HG03378 (cell line): ENCODE measurements around the gene PTPN5.
A peak's percentile ranks its signal among the peaks of the same experiment; 100 is the strongest.

Experiments used
- ATAC-seq: cut with Tn5 transposase; IDR thresholded peaks from one replicate; pipeline ENCODE4 v1.9.1; 2021; ENCODE audit warnings: mild to moderate bottlenecking, moderate library complexity; ENCODE audit not compliant: unreplicated experiment

Gene PTPN5

DNA sequence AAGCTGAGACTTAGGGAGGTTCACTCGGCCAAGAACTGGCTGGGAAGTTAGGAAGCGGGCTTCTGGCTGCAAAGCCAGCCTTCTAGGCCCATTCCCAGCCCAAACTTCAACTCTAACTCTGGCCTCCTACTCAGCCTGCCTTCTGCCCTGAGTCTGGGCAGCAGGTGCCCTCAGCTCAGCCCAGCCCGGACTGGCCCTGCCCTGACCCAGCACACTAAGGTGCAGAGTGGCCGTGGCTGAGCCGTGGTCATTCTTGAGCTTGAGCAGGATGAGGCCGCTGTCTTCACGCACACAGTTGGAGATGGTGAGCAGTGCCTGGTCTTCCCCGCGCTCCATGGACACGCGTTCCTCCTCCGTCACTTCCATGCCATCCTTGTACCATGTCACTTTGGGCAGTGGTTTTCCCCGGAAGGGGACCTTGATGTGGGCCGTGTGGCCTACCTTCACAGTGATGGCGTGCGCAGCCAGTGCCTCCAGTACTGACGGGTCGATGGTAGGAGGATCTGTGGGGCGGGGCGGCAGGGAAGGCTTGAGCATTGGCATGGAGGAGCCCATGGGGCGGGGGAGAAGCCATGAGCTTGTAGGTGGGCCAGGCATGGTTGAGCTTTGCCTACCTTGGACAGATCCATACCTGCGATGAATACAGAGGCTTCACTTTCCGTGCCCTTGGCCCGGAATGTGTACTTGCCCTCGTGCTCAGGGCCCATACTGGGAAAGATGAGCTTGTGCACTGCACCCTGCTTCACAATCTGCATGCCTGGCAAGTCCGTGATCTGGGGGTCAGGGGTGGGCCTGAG, 77.8 kb downstream of the PTPN5 start:
- no peak for ATAC-seq

DNA sequence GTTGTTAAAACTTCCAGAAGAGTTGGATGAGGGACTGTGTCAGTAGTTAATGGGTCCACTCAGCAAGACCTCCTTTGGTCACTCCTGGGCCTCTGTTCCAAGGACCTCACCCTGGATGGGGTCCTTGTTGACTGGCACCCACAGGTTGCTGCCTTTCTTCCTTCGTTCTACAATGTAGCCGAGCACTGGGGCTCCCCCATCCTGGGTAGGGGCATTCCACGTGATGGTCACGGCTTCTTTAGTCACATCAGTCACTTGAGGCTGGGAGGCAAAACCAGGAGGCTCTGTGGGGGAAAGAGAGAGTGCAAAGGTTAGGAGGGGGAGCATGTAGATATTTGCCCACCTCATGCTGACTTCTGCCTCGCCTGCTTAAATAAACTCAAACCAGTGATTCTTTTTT, 81.1 kb downstream of the PTPN5 start:
- no peak for ATAC-seq

- no peak for ATAC-seq
Measured at GRCh38 chr11:18709414-18709813, 82.2 kb downstream of the PTPN5 start.

DNA sequence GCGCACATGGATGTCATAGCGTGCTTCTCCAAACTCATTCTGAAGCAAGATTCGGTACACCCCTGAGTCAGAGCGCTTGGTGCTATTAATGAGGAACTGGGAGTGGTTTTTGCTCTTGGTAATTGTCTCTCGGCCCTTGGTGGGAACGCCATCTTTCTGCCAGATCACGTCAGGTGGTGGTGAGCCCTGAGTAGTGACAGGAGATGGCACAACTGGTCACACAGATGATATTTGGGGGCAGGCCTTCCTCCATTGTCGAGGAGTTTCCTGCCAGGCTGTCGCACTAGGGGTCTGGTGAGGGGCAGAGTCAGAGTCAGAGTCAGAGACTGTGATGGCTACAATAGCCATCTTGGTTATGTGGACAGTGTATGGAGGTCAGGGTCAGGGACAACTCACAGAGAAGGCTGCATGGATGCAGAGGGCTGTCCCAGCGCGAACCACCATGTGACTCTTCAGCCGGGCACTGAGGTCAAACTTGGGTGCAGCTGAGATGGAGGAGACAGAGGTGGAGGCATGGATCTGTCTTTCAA, 83.7 kb downstream of the PTPN5 start:
- ATAC-seq: no peak

GRCh38 chr11:18706330-18707243, 85.0 kb downstream of the PTPN5 start:
- peak; percentile 55 for ATAC-seq

GRCh38 chr11:18705651-18706281, 85.8 kb downstream of the PTPN5 start:
- ATAC-seq: no peak

- no peak for ATAC-seq
Measured at GRCh38 chr11:18704698-18705097, 86.9 kb downstream of the PTPN5 start.

GRCh38 chr11:18704045-18704645, 87.5 kb downstream of the PTPN5 start:
- ATAC-seq: no peak

- ATAC-seq: no peak
Measured at GRCh38 chr11:18703001-18703763, 88.4 kb downstream of the PTPN5 start.

GRCh38 chr11:18701614-18702216, 89.9 kb downstream of the PTPN5 start:
- no peak for ATAC-seq

DNA sequence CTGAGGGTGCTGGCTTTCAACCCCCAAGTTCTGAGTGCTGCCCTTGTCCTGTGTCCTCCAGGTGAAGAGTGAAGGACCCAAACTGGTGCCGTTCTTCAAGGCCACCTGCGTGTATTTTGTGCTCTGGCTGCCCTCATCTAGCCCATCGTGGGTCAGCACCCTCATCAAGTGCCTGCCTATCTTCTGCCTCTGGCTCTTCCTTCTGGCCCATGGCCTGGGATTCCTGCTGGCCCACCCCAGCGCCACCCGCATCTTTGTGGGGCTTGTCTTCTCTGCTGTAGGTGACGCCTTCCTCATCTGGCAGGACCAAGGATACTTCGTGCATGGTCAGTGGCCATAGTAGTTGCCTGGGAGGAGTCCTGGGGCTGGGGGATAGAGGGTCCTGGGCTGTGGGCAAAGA, 90.7 kb downstream of the PTPN5 start:
- no peak for ATAC-seq

GRCh38 chr11:18700375-18700774, 91.2 kb downstream of the PTPN5 start:
- ATAC-seq: no peak

DNA sequence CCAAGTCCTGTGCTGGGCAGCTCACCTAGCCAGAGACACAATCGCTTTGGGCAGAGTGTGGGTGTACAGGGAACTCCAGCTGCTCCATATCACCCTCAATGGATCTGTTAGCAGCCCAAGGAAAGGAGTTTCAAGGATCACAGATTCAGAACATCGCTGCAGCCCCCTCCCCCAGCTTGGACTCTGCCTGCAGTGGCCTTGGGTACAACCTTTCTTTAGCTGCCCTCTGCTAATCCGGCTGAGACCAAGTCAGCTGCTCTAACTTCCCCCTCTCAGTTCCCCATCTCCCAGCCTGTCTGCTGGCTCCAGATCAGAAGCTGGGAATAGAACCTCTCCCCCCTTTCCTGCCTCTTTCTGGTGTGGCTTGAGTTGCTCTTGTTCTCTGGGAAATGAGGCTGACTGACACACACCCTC, 91.7 kb downstream of the PTPN5 start:
- ATAC-seq: no peak

DNA sequence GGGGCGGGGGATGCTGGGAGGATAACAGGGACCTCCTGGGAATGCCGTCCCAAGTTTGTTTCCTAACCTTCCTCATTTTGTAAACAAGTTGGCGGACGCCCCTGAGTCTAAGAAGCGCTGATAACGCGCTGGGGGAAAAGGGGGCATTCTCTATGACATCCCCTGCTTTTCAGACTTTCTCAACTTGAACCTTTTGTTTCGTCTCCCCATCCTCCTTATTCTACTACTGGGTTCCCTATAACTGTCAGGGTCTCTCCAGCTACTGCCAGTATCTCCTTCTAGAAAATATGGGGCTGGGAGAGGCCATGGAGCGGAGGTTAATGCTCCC, 92.4 kb downstream of the PTPN5 start:
- no peak for ATAC-seq

- peak; percentile 80 for ATAC-seq
Measured at GRCh38 chr11:18698341-18699268, 93.0 kb downstream of the PTPN5 start, which contains the start of gene TMEM86A. Gene TMEM86A (plus strand): TSS chr11:18698779. CDS start chr11:18698887, 108 bp downstream.

- no peak for ATAC-seq
Measured at GRCh38 chr11:18697576-18697975, 94.0 kb downstream of the PTPN5 start.

GRCh38 chr11:18696638-18697225, 94.9 kb downstream of the PTPN5 start:
- ATAC-seq: no peak
